Endothelial cell (in vitro differentiated cells): ENCODE measurements around the gene PDK2. TPM values are rescaled to one million over a fixed set of nuclear protein-coding genes. Genes with fewer than 3 reads are reported as not detected.
A peak's percentile ranks its signal among the peaks of the same experiment; 100 is the strongest.

Source experiments
- DNase-seq: peaks from one replicate; pipeline ENCODE4 v3.0.0; 2021; ENCODE audit warnings: low spot score
- H3K27ac Mint-ChIP-seq: one replicate; pipeline ENCODE4 v1.8.0; 2021; ENCODE audit warnings: mixed read lengths, inconsistent platforms; ENCODE audit not compliant: unreplicated experiment
- H3K27me3 Mint-ChIP-seq: one replicate; pipeline ENCODE4 v1.8.0; 2021; ENCODE audit warnings: mild to moderate bottlenecking, moderate library complexity, mixed read lengths, inconsistent platforms; ENCODE audit not compliant: unreplicated experiment
- H3K36me3 Mint-ChIP-seq: one replicate; pipeline ENCODE4 v1.8.0; 2021; ENCODE audit warnings: mild to moderate bottlenecking, low read depth, mixed read lengths, inconsistent platforms; ENCODE audit not compliant: unreplicated experiment
- H3K4me1 Mint-ChIP-seq: one replicate; pipeline ENCODE4 v1.8.0; 2021; ENCODE audit warnings: mild to moderate bottlenecking, mixed read lengths, inconsistent platforms; ENCODE audit not compliant: unreplicated experiment
- H3K4me3 Mint-ChIP-seq: one replicate; pipeline ENCODE4 v1.8.0; 2021; ENCODE audit warnings: mild to moderate bottlenecking, mixed read lengths, inconsistent platforms; ENCODE audit not compliant: unreplicated experiment
- H3K9me3 Mint-ChIP-seq: one replicate; pipeline ENCODE4 v1.8.0; 2021; ENCODE audit warnings: mixed read lengths, inconsistent platforms; ENCODE audit not compliant: unreplicated experiment
- CTCF ChIP-seq: fragments of 200-600 bp; sonication (generic); IDR thresholded peaks from one replicate; pipeline ENCODE4 v1.5.0; 2021; ENCODE audit warnings: antibody characterized with exemption; ENCODE audit not compliant: unreplicated experiment
- total RNA-seq: library from RNA; stranded (reverse); fragmentation: NEBNext Ultra II Directional; extraction: Animal tissue kit (Norgen Biotek cat#: 25700); gene quantifications from one replicate; pipeline ENCODE4 v1.2.1, GENCODE V29; 2021; ENCODE audit not compliant: unreplicated experiment

PDK2 gene
- total RNA-seq, 1 donor from 2014 or later, result 37.1 TPM

- H3K9me3 Mint-ChIP-seq, result no peaks in the 10 kb centered on the region
Observed at GRCh38 chr17:50150354-50151040, 55.3 kb downstream of the PDK2 start, which contains the start of gene PPP1R9B. TSS of gene PPP1R9B (minus strand) at chr17:50150677. CDS start at chr17:50150513, 164 bp downstream.

GRCh38 chr17:50151041-50151936, 56.1 kb downstream of the PDK2 start:
- peak; percentile 91 for DNase-seq
- Mint-ChIP-seq H3K4me1 (peaks cover 34% of the 10 kb centered on the region), H3K36me3 (peaks cover 4% of the 10 kb centered on the region), H3K27ac (peak overlapping the region; percentile 93), H3K27me3 (peaks cover 17% of the 10 kb centered on the region), H3K9me3 (no peaks in the 10 kb centered on the region), H3K4me3 (peak overlapping the region; percentile 92)
- TF ChIP-seq CTCF, result peak; percentile 75

More at GRCh38 chr17:50150354-50151040, 55.3 kb downstream of the PDK2 start, which contains the start of gene PPP1R9B:
- peaks cover 17% of the 10 kb centered on the region for H3K27me3 Mint-ChIP-seq
- DNase-seq, result no peak
- H3K4me3 Mint-ChIP-seq, result peak within 1 kb of the TSS; percentile 95
- no peak for TF ChIP-seq CTCF
- peaks cover 39% of the 10 kb centered on the region for H3K4me1 Mint-ChIP-seq
- H3K27ac Mint-ChIP-seq, result peak within 1 kb of the TSS; percentile 93
- H3K36me3 Mint-ChIP-seq, result peaks cover 4% of the 10 kb centered on the region

GRCh38 chr17:50151937-50152547, 56.9 kb downstream of the PDK2 start:
- Mint-ChIP-seq H3K27me3 (peaks cover 12% of the 10 kb centered on the region), H3K9me3 (no peaks in the 10 kb centered on the region), H3K27ac (peak overlapping the region; percentile 90), H3K4me1 (peaks cover 26% of the 10 kb centered on the region), H3K4me3 (peak overlapping the region; percentile 52), H3K36me3 (peaks cover 4% of the 10 kb centered on the region)
- peak; percentile 74 for DNase-seq
- no peak for TF ChIP-seq CTCF

GRCh38 chr17:50152736-50153135, 57.6 kb downstream of the PDK2 start:
- no peak for DNase-seq
- no peak for TF ChIP-seq CTCF
- Mint-ChIP-seq H3K4me1 (peaks cover 19% of the 10 kb centered on the region), H3K36me3 (no peaks in the 10 kb centered on the region), H3K27ac (peak overlapping the region; percentile 90), H3K4me3 (peak overlapping the region; percentile 52), H3K9me3 (no peaks in the 10 kb centered on the region), H3K27me3 (peaks cover 11% of the 10 kb centered on the region)
